Measurements from ENCODE around the gene DUOXA1.
"Not testable (repeated sequence)": the region's sequence is repeated elsewhere in the genome, so short reads cannot be mapped to it uniquely, and the experiment has no call there.

DUOXA1 gene

DNA sequence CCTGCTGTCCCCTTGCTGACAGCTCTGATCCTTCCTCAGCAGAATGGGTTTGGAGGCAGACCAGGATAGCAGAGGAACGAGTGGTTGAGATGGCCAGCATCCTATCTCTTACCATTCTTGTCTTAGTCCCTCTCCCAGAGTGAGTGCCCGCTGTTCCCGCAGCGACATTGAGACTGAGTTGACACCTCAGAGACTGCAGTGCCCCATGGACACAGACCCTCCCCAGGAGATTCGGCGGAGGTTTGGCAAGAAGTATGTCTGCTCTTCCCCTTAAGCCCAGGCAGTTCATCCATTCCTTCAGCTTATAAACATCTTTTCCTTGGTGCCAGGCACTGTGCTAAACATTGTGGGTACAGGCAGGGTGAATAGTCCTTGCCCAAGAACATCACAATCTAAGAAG, 21.3 kb upstream of the DUOXA1 start:
- DNase-seq: no peak

DNA sequence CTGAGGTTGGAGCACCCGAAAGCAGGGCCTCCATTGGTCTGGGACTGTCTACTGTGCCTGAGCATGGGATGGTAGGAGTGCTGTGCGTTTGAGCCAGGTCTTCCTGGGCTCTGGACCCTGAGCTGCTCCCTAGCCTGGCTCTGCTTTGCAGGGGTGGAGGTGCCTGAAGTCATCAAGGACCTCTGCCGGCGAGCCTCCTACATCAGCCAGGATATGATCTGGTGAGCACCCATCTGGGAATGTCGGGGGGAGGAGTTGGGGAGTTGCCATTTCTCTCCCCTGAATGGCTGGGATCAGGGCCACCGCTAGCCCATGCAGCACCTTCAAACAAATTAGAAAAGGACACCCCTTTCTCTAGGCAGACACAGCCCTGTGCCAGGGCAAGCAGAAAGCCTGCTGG, 20.8 kb upstream of the DUOXA1 start:
- no peak for DNase-seq

DNA sequence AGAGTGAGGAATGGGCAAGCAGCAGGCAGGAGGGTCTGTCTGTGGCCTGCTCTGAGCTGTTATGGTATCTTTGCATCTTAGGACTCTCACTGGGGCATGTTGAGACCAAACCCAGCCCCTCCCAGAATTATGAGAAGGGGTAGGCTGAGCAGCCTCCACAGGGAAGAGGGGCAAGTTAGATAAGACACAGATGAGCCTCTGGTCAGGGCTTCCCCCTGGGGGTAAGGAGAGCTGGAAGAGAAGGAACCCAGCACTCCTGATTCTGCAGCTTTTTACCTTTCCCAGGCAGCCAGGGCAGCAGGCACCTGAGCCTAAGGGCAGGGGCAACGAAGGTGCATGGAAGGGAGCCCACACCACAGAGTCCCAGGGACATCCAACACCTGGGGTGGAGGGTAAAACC, 19.4 kb upstream of the DUOXA1 start:
- no peak for DNase-seq

DNA sequence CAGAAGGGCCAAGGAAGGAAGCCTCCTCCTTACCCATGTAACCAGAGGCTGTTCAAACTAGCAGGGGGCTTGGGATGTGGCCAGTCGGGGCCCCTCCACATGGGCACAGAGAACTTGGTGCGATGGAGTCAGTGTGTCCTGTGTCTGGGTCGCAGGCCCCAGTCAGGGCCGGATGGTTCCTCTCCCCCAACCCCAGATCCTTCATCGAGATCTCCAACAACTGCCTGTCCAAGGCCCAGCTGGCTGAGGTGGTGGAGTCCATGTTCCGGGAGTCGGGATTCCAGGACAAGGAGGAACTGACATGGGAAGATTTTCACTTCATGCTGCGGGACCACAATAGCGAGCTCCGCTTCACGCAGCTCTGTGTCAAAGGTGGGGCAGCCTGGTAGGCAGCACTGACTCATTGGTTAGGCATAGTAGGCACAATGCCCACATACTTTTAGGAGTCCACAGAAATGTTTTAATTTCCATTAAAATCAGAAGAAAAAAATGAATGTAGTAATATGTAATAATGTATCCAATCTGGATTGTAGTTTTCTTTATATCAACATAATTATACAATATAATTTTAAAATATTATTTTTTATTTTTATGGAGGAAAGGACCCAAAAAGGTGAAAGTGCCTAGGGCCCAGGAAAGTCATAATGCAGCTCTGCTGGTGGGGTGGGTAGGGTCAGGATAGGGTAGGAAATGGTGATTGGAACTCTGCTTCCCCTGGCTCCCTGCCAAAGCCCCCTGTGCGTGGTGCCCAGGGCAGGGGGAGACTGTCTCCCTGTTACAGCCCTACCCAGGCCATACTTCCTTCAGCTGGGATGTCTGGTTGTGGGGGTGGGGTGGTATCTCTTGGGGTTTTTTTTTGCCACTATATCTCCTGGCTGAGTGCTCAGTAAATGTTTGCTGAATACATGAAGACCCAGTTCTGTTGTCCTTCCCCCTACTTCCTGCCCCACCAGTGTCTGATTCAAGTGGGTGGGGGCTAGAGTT, 18.7 kb upstream of the DUOXA1 start:
- DNase-seq: no peak

DNA sequence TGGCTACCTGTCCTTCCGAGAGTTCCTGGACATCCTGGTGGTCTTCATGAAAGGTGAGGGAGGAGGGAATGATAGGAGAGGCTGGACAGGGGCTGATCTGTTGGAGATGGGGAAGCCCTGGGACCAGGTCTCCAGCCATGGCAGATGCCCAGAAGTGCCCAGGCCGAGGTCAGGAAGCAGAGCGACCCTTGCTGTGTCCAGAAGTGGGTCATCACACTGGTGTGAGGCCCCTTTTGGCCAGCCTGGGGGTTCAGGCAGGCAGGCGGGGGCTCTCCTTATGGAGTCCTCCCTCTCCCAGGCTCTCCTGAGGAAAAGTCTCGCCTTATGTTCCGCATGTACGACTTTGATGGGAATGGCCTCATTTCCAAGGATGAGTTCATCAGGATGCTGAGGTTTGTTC, 17.9 kb upstream of the DUOXA1 start:
- DNase-seq: no peak

DNA sequence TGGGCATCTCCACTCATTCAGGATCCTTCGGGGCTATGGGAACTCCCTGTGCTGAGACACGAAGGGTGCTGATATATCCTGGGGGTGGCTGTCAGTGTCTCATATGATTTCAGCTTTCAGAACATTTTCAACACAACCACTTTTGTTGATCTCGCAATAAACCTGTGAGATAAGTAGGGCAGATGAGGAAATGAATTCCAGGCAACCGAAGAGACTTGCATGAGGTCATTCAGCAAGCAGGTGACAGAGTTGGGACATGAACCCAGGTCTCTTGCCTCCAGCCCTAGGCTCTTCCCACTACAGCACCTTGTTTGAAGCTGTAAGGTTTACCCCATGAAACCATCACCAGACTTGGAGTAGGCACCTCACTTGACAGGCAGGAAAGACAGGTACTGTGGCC, 16.7 kb upstream of the DUOXA1 start:
- no peak for DNase-seq

DNA sequence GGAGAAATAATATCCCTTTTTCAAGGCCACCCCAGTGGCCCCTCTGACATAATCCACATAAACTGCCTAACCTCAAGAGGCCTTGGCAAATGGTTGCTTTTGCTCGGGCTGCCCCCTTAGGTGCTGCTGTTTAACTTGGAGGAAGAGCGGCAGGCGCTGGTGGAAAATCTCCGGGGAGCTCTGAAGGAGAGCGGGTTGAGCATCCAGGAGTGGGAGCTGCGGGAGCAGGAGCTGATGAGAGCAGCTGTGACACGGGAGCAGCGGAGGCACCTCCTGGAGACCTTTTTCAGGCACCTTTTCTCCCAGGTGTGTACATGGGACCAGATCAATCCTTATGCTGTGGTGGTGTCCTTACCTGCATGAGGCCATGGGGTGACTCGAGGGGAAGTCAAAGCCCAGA, 15.1 kb upstream of the DUOXA1 start:
- DNase-seq: no peak

DNA sequence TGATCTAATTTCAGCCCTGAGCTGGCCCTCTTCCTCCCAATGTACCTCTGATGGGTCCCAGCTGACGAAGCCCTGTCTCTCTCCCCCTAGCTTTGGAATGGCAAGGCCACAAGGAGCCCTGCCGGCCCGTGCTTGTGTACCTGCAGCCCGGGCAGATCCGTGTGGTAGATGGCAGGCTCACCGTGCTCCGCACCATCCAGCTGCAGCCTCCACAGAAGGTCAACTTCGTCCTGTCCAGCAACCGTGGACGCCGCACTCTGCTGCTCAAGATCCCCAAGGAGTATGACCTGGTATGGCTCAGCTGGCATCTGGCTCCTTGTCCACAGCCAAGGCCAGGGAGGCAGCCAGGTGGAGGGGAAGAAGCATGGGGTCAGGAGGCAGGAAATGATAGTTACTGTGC, 14.3 kb upstream of the DUOXA1 start:
- DNase-seq: no peak

DNA sequence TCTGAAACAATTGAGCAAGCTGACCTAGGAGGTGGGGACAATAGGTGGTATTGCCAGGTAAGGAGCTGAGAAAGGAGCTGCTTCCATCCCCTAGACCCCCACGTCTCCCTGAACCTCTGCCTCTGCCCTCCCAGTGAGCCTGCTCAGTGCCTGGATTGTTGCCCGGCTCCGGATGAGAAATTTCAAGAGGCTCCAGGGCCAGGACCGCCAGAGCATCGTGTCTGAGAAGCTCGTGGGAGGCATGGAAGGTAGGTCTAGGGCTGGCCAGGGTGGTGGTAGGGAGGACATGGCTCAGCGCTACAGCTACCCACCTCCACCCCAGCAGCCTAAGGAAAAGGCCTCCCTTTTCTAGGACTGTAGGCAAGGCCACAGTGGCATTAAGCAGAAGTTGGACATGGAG, 13.4 kb upstream of the DUOXA1 start:
- DNase-seq: no peak

DNA sequence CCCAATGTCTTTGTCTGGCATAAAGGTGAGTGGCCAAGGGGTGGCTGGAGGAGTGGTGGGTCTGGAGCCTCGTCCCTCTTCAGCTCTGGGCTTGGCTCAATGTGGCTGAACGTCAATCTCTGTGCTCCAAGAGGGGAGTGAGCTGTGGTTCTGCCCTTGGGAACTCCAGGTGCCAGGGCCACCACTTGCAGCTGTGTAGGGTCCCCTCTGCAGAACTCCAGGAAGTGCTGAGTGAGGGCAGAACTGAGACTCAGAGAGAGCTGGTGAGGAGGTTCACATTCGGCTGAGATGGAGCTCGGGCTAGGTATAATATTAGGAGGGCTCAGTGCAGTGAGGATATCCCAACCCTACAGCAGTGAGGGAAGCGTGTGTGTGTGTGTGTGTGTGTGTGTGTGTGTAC, 11.7 kb upstream of the DUOXA1 start:
- DNase-seq: no peak

DNA sequence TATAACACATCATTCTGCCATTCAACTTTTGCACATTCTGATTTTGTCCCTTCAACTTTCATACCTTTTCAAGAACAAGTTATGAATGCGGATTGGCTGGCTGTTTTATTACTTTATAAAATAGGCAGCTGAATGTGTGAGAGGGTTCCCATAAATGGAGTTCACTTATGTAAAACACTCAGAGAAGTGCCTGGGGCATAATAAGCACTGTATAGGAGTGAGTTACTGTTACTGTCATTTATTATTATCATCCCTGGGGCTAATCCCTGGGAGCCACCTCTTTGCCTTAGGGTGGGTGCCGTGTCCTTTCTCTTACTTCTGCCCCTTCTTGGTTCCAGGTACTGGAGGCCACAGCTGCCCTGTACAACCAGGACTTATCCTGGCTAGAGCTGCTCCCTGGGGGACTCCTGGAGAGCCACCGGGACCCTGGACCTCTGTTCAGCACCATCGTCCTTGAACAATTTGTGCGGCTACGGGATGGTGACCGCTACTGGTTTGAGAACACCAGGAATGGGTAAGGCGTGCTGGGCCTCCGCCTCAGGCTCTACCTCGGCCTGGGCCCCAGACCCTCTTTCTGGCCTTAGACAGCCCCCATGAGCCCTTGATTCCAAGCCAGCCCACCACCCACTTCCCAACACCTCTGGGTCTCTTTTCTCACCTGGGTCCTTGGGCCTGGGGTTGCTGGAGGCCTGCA, 11.0 kb upstream of the DUOXA1 start:
- no peak for DNase-seq

DNA sequence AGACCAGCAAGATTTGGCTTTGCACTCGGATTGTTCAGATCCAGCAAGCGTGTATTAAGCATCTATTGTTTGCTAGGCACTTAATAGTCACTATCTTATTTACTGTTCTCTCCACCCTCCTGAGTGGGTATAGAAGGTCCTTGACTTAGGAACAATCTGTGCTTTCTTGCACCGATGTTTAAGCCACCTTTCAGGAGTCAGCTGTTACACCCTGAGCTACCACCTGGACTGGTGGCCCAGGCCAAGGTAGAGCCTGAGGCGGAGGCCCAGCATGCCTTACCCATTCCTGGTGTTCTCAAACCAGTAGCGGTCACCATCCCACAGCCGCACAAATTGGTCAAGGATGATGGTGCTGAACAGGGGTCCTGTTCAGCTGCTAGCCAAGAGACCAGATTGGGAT, 10.1 kb upstream of the DUOXA1 start:
- no peak for DNase-seq

DNA sequence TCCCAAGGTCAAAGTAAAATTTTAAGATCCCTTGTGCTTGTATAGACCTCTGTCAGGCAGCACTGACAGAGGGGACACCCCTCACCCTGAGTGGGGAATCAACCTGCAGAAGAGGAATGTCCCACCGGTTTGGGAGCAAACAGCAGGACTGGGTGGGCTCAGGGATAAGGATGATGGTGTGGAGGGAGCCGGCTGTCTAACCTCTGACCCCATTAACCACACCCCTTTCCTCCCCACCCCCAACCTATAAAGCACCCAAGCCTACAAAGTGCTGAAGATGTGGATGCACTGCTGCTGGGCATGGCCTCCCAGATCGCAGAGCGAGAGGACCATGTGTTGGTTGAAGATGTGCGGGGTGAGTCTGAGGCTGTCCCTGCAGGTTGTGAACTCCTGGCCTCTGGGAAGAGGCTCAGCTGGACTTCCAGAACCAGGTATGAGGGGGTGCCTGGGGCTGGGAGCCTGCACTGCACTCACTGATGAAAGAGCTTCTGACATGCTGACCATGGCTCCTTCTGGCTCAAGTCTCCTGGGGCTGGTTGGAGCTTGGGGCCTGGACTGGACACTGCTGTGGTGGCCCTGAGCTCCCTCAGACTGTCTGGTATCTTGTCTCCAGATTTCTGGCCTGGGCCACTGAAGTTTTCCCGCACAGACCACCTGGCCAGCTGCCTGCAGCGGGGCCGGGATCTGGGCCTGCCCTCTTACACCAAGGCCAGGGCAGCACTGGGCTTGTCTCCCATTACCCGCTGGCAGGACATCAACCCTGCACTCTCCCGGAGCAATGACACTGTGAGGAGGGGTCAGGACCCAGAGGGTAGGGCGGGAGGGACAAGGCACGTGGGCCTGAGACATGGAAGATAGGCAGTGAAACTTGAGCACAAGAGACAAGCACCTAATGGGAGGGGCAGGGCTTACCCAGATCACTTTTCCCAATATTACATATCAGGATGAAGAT, 9.4 kb upstream of the DUOXA1 start:
- DNase-seq: no peak

DNA sequence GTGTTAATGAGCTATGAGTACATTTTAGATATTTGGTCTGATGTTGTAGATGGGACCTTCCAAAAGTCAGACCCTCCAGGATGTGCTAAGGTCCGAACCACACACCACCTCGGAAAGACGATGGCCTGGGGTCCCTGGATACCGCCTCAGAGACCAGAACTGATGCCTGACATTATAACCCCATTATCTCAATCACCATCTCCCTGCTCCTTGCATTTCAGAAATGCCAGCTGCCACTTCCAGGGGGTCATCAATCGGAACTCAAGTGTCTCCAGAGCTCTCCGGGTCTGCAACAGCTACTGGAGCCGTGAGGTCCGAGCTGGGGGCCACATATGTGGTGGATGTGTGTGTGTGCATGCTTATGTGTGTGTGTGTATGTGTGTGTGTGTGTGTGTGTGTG, 8.0 kb upstream of the DUOXA1 start:
- DNase-seq: no peak

DNA sequence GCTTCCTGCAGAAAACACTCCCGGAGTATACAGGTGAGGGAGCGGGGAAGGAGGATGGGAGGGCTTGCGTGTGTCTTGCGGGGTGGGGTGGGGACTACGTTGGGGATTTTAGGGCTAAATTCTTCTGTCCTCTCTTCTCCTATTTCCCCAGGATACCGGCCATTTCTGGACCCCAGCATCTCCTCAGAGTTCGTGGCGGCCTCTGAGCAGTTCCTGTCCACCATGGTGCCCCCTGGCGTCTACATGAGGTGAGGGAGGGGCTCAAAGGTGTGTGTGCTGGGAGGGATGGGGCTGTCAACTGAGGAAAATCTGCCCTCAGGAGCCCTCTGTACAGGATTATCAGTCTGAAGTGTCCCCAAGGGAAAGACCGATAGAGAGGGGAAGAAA, 6.7 kb upstream of the DUOXA1 start:
- no peak for DNase-seq

DNA sequence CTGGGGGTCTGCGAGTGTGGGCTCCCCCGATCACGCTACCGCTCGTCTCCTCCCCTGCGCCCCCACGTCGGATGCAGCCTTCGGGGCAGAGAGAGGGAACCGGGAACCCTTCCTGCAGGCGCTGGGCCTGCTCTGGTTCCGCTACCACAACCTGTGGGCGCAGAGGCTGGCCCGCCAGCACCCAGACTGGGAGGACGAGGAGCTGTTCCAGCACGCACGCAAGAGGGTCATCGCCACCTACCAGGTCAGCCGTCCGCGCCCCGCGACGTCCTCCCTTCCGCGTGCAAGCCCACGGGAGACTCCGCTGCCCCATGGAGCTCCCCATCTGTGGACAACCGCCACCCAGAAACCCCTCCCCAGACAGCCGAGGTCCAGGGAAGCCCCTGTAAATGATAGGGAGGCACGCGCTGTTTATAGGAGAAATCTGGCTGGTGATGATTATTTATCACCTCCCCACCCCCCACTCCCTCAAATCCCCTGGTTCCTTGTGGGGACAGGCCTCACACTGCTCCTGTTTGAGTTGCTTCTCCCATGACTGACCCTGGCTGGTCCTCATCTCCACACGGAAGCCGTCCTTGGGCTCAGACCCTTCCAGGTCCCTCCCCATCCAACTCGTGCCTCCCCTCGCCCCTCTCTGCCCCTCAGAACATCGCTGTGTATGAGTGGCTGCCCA, 6.2 kb upstream of the DUOXA1 start:
- DNase-seq: not testable (repeated sequence)

DNA sequence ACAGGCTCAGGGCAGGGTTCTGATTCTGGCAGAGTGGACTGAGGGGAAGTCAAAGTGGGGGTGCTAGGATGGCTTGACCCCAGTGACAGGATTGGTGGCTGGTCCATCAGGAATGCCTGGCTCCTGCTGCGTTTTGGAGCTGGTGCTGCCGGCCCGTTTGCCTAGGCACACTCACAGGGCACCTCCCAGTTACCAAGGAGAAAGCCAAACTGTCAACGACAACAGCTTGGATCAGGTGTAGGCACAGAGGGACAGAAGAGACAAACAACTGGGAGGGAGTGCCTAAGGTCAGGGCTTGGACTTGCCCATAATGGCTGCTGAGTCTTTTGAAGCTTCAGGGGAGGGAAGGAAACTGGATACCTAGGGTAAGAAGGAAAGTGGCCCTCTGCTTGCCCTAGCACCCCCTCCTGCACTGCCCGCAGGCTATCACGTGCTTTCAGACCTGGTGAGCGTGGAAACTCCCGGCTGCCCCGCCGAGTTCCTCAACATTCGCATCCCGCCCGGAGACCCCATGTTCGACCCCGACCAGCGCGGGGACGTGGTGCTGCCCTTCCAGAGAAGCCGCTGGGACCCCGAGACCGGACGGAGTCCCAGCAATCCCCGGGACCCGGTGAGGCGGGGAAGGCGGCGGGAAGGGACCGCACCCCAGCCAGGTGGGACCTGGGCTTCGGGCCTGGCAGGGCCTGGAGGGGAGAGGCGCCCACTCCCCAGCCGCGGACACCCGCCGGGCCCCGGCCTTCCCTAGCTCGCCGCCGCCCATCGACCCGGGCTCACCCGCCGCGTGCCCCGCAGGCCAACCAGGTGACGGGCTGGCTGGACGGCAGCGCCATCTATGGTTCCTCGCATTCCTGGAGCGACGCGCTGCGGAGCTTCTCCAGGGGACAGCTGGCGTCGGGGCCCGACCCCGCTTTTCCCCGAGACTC, 5.3 kb upstream of the DUOXA1 start:
- no peak for DNase-seq

DNA sequence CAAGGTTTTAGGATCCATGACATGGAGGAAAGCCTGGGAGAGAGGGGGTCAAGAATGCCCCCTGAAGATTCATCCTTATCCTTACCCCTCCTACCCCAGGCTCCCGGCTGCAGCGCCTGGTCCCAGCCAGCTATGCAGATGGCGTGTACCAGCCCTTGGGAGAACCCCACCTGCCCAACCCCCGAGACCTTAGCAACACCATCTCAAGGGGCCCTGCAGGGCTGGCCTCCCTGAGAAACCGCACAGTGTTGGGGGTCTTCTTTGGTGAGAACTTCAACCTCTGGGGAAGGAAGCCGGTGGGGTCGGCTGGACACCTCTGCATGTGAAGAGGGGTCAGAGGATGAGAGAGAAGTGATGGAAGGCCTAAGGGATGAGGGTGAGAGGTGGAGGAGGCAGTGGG, 4.4 kb upstream of the DUOXA1 start:
- no peak for DNase-seq

DNA sequence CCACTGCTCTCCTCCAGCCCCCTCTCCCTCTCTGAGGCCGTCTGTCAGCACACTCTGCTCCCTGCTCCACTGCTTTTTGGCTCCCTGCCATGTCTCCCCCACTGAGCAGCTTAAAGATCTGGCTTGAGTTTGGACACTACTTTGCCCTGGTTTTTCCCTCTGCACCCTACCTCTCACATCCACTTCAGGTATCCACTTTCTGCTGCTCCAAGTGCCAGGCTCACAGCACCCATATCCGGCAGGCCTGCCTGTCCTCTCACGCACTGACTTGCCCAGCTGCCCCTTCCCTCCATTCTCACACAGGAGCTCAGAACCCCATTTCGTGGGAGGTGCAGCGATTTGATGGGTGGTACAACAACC, 3.9 kb upstream of the DUOXA1 start:
- no peak for DNase-seq

DNA sequence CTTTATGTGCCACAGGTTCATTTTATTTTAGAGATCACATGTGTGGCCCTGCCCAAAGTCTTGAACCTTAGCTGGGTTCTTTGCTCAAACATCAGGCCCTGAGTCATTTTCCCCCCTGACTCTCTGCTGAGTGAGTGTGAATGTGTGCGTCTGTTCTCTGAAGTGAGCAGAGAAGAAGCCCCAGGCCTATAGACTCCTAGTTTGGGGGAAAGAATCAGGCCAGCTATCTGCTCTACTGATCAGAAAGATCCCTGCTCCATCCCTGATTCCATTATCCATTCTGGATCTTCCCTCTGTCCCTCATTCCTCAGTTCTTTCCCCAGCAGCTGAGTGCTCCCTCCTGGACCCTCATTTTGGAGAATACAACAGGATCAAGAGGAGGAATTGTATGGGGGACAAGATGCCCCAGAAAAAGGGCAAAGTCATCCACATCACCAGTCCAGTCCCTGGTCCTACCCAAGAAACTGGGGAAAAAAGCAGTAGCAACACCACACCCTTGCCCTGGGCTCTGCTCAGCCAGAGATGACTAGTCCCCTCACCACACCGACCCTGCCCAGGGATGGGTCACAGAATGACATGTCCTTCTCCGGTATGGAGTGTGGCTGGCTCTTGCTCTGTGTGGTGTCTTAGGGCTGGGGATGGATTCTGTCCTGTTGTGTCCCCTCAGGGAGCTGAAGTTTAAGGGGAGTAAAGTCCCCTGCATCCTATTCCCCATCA, 3.3 kb upstream of the DUOXA1 start:
- DNase-seq: no peak

DNA sequence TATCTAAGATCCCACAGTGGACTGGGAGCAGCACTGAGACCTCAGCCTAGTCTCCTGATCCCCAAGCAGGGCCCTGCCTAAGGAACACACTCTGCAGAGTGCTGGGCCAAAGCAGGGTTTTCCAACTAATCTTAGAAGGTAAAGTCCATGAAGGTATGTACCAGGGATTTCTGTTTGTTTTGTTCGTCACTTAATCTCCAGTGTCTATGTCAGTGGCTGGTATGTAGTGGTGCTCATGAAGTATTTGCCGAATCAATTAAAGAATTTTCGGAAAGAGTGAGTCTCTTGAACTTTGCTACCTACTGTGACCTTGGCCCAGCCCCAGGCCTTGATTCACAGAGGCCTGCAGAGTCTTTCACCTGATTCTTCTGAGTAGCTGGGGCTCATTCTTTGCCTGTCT, 1.8 kb upstream of the DUOXA1 start:
- DNase-seq: no peak

All from CD4-positive, alpha-beta T cell treated with Interleukin-4 for 1 hour (primary cell).